Dendritic cell treated with granulocyte-macrophage colony-stimulating factor and Interleukin-4, amounts not matched to agents 40 ng/mL and 50 ng/mL, for 4 days (primary cell): ENCODE results near the gene RAB17.

Source experiments
- H3K27ac Mint-ChIP-seq: one replicate; pipeline ENCODE4 v1.8.0; 2022; ENCODE audit warnings: mild to moderate bottlenecking, mixed read lengths
- H3K27me3 Mint-ChIP-seq: one replicate; pipeline ENCODE4 v1.8.0; 2022; ENCODE audit warnings: mild to moderate bottlenecking, mixed read lengths
- H3K36me3 Mint-ChIP-seq: one replicate; pipeline ENCODE4 v1.8.0; 2022; ENCODE audit warnings: low read depth, mixed read lengths
- H3K4me1 Mint-ChIP-seq: one replicate; pipeline ENCODE4 v1.8.0; 2022; ENCODE audit warnings: low read depth, mixed read lengths
- H3K4me3 Mint-ChIP-seq: one replicate; pipeline ENCODE4 v1.8.0; 2022; ENCODE audit warnings: mild to moderate bottlenecking, moderate library complexity, mixed read lengths
- H3K9me3 Mint-ChIP-seq: one replicate; pipeline ENCODE4 v1.8.0; 2022; ENCODE audit warnings: mixed read lengths
- intact Hi-C: fragments of 100-400 bp; cut with micrococcal nuclease; formaldehyde crosslinking; loops from one replicate; pipeline ENCODE4 v1.15.0; 2022

Gene RAB17

GRCh38 chr2:237558961-237559641 is 31.4 kb downstream of the RAB17 start:
- H3K36me3 Mint-ChIP-seq, result no peaks in the 10 kb centered on the region
- intact Hi-C loops, result no loop called here
- peaks cover 10% of the 10 kb centered on the region for H3K27me3 Mint-ChIP-seq
- no peaks in the 10 kb centered on the region for H3K4me1 Mint-ChIP-seq
- no peak overlapping the region for H3K4me3 Mint-ChIP-seq
- peaks cover 10% of the 10 kb centered on the region for H3K9me3 Mint-ChIP-seq
- no peak overlapping the region for H3K27ac Mint-ChIP-seq

- no peak overlapping the region for H3K4me3 Mint-ChIP-seq
- peaks cover 12% of the 10 kb centered on the region for H3K27me3 Mint-ChIP-seq
- H3K36me3 Mint-ChIP-seq, result no peaks in the 10 kb centered on the region
- H3K4me1 Mint-ChIP-seq, result no peaks in the 10 kb centered on the region
- no peak overlapping the region for H3K27ac Mint-ChIP-seq
- H3K9me3 Mint-ChIP-seq, result peaks cover 17% of the 10 kb centered on the region
- intact Hi-C loops, result no loop called here
Measured at GRCh38 chr2:237557633-237558015, 32.9 kb downstream of the RAB17 start.

- Mint-ChIP-seq H3K36me3 (no peaks in the 10 kb centered on the region), H3K4me1 (no peaks in the 10 kb centered on the region), H3K27ac (no peak overlapping the region), H3K4me3 (no peak overlapping the region), H3K27me3 (peaks cover 12% of the 10 kb centered on the region), H3K9me3 (peaks cover 17% of the 10 kb centered on the region)
- intact Hi-C loops, result no loop called here
Measured at GRCh38 chr2:237556773-237557632, 33.5 kb downstream of the RAB17 start.

GRCh38 chr2:237555560-237555959 is 35.0 kb downstream of the RAB17 start:
- H3K4me3 Mint-ChIP-seq, result no peak overlapping the region
- intact Hi-C loops, result no loop called here
- H3K4me1 Mint-ChIP-seq, result no peaks in the 10 kb centered on the region
- peaks cover 17% of the 10 kb centered on the region for H3K9me3 Mint-ChIP-seq
- no peak overlapping the region for H3K27ac Mint-ChIP-seq
- peaks cover 14% of the 10 kb centered on the region for H3K27me3 Mint-ChIP-seq
- H3K36me3 Mint-ChIP-seq, result no peaks in the 10 kb centered on the region

GRCh38 chr2:237553948-237554347 is 36.6 kb downstream of the RAB17 start:
- Mint-ChIP-seq H3K27me3 (peaks cover 9% of the 10 kb centered on the region), H3K9me3 (peaks cover 17% of the 10 kb centered on the region), H3K4me3 (no peak overlapping the region), H3K36me3 (no peaks in the 10 kb centered on the region), H3K4me1 (no peaks in the 10 kb centered on the region), H3K27ac (no peak overlapping the region)
- intact Hi-C loops, result no loop called here

- intact Hi-C loops, result no loop called here
- no peak overlapping the region for H3K27ac Mint-ChIP-seq
Measured at GRCh38 chr2:237552908-237553307, 37.6 kb downstream of the RAB17 start.

GRCh38 chr2:237551071-237551574 is 39.4 kb downstream of the RAB17 start:
- Mint-ChIP-seq H3K36me3 (no peaks in the 10 kb centered on the region), H3K27ac (no peak overlapping the region), H3K4me3 (no peak overlapping the region), H3K4me1 (no peaks in the 10 kb centered on the region), H3K9me3 (peaks cover 14% of the 10 kb centered on the region), H3K27me3 (peaks cover 14% of the 10 kb centered on the region)
- intact Hi-C loops, result no loop called here

More at GRCh38 chr2:237552908-237553307, 37.6 kb downstream of the RAB17 start:
- Mint-ChIP-seq H3K4me1 (no peaks in the 10 kb centered on the region), H3K36me3 (no peaks in the 10 kb centered on the region), H3K27me3 (peaks cover 13% of the 10 kb centered on the region), H3K9me3 (peaks cover 17% of the 10 kb centered on the region), H3K4me3 (no peak overlapping the region)

- H3K27me3 Mint-ChIP-seq, result peaks cover 14% of the 10 kb centered on the region
- intact Hi-C loops, result no loop called here
- H3K27ac Mint-ChIP-seq, result no peak overlapping the region
- H3K4me1 Mint-ChIP-seq, result no peaks in the 10 kb centered on the region
- no peak overlapping the region for H3K4me3 Mint-ChIP-seq
- H3K9me3 Mint-ChIP-seq, result peaks cover 7% of the 10 kb centered on the region
- H3K36me3 Mint-ChIP-seq, result no peaks in the 10 kb centered on the region
Measured at GRCh38 chr2:237549643-237550415, 40.7 kb downstream of the RAB17 start.

- Mint-ChIP-seq H3K36me3 (no peaks in the 10 kb centered on the region), H3K4me3 (no peak overlapping the region), H3K27ac (no peak overlapping the region), H3K4me1 (no peaks in the 10 kb centered on the region), H3K27me3 (peaks cover 14% of the 10 kb centered on the region), H3K9me3 (peaks cover 7% of the 10 kb centered on the region)
- intact Hi-C loops, result no loop called here
Measured at GRCh38 chr2:237549216-237549615, 41.3 kb downstream of the RAB17 start.

- Mint-ChIP-seq H3K4me3 (no peak overlapping the region), H3K9me3 (peaks cover 1% of the 10 kb centered on the region), H3K27me3 (peaks cover 13% of the 10 kb centered on the region), H3K36me3 (no peaks in the 10 kb centered on the region), H3K4me1 (no peaks in the 10 kb centered on the region), H3K27ac (no peak overlapping the region)
- intact Hi-C loops, result no loop called here
Measured at GRCh38 chr2:237547841-237548416, 42.6 kb downstream of the RAB17 start.

GRCh38 chr2:237546876-237547395 is 43.6 kb downstream of the RAB17 start:
- Mint-ChIP-seq H3K4me3 (no peak overlapping the region), H3K27ac (no peak overlapping the region), H3K36me3 (no peaks in the 10 kb centered on the region), H3K27me3 (peaks cover 12% of the 10 kb centered on the region), H3K4me1 (no peaks in the 10 kb centered on the region), H3K9me3 (no peaks in the 10 kb centered on the region)
- intact Hi-C loops, result no loop called here

GRCh38 chr2:237546040-237546875 is 44.3 kb downstream of the RAB17 start:
- H3K4me3 Mint-ChIP-seq, result no peak overlapping the region

More at GRCh38 chr2:237546040-237546875, 44.3 kb downstream of the RAB17 start:
- H3K36me3 Mint-ChIP-seq, result no peaks in the 10 kb centered on the region
- H3K27me3 Mint-ChIP-seq, result peaks cover 10% of the 10 kb centered on the region
- no peaks in the 10 kb centered on the region for H3K4me1 Mint-ChIP-seq
- no peak overlapping the region for H3K27ac Mint-ChIP-seq
- intact Hi-C loops, result no loop called here
- H3K9me3 Mint-ChIP-seq, result no peaks in the 10 kb centered on the region
